ENCODE measurements around the gene ACTR6. TPM values are rescaled to one million over a fixed set of nuclear protein-coding genes. Genes with fewer than 3 reads are reported as not detected.

ACTR6 gene
- total and polyA plus RNA-seq, 2 experiments from 2014 or later = 25.1 to 29.7 TPM

DNA sequence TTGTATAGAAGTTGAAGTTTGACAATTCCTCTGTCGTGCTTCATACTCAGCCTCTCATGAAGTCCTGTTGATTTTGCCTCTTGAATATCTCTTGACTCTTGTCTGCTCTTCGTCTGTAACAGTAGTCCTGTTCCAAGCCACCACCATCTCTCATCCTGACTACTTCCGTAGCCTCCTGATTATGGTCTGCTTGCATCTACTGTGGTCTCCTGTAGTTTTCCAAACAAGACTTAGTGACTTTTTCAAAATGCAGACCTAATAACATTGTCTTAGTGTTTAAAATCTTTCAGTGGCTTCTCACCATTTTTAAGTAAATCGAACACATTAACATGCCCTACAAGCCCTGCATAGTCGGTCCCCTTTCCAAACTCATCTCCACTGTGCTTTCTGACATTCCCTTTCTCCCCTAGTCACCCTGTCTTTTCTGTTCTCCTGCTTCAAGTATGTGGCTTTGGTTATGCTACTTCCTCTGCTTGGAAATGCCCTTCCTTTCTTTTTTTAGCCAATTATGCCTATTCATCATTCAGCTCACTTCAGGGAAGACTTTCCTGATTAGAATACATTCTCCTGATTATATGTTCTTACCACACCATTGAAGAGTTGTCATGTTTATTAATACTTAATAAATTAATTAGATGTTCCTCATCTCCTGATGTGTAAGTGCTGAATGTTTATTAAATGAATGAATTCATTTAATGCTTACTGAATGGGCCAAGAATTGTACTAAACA is 68.4 kb downstream of the ACTR6 start:
- 0 out of 2 replicates have a peak, but pooled peaks cover 3% of the 10 kb centered on the region for H4K20me1 ChIP-seq (ENCODE audit: insufficient read depth)
- peak overlapping the region; percentile 85 for H3K27ac ChIP-seq
- H3K9ac ChIP-seq = peak overlapping the region; percentile 95
- H3K9me3 ChIP-seq (ENCODE audit: low read depth) = no peaks in the 10 kb centered on the region
- H3K4me2 ChIP-seq (ENCODE audit: unreplicated experiment) = peak overlapping the region; percentile 99
- H3K4me1 ChIP-seq (ENCODE audit: insufficient read depth) = peaks cover 27% of the 10 kb centered on the region
- H2AFZ ChIP-seq = no peak overlapping the region
- no peaks in the 10 kb centered on the region for H3K36me3 ChIP-seq (ENCODE audit: low read depth)
- TF ChIP-seq EZH2 (IDR thresholded peaks at IDR 0.05; ENCODE audit: insufficient read depth, poor library complexity, severe bottlenecking) = no peak
- TF ChIP-seq EZH2phosphoT487 (IDR thresholded peaks at IDR 0.05; ENCODE audit: insufficient read depth, low read depth) = no peak
- H3K79me2 ChIP-seq (ENCODE audit: insufficient read depth) = peaks cover 66% of the 10 kb centered on the region
- H3K27me3 ChIP-seq (replicated peaks; ENCODE audit: insufficient read depth) = no peaks in the 10 kb centered on the region
- no peaks in the 10 kb centered on the region for H3K9me2 ChIP-seq (ENCODE audit: insufficient read depth)
- DNase-seq = peak; percentile 32
- in situ Hi-C loops (cut with MboI) = no loop called here
- 64 to 74% methylated on average over 5 of the region's 5 CpGs for WGBS, 2 experiments (ENCODE audit: low coverage in 1 of 2, low lambda C conversion rate in 2 of 2, missing lambda C conversion rate in 2 of 2)
- peaks cover 14% of the 10 kb centered on the region for H3F3A ChIP-seq (ENCODE audit: insufficient read depth)
- H3K4me3 ChIP-seq = peak overlapping the region; percentile 93

DNA sequence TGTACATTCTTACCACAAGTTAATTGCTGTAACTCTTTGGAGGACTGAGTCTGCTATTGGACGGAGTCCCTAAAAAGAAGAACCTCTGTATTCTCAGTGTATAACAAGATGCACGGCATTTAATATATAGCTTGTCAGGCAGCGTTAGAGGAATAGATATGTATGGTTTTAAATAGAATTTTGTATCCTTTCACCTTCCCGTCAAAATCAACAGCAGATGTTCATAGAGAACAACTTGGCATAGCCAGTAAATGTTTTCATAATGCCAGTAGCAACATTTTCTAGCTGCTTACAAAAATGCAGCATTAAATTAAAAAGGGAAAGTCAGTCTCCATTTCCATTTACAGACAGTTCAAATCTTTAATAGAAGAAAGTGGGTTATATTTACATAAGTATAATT is 73.2 kb downstream of the ACTR6 start:
- TF ChIP-seq EZH2 (IDR thresholded peaks at IDR 0.05; ENCODE audit: insufficient read depth, poor library complexity, severe bottlenecking) = no peak
- TF ChIP-seq EZH2phosphoT487 (IDR thresholded peaks at IDR 0.05; ENCODE audit: insufficient read depth, low read depth) = no peak
- 0 out of 2 replicates have a peak, but pooled peaks cover 3% of the 10 kb centered on the region for H4K20me1 ChIP-seq (ENCODE audit: insufficient read depth)
- H3K79me2 ChIP-seq (ENCODE audit: insufficient read depth) = peaks cover 100% of the 10 kb centered on the region
- no peak overlapping the region for H3K4me3 ChIP-seq
- H3K9ac ChIP-seq = no peak overlapping the region
- H2AFZ ChIP-seq = no peak overlapping the region
- H3K4me2 ChIP-seq (ENCODE audit: unreplicated experiment) = no peak overlapping the region
- in situ Hi-C loops (cut with MboI) = no loop called here
- no peak for DNase-seq
- no peaks in the 10 kb centered on the region for H3K27me3 ChIP-seq (replicated peaks; ENCODE audit: insufficient read depth)
- no peaks in the 10 kb centered on the region for H3K9me2 ChIP-seq (ENCODE audit: insufficient read depth)
- 41 to 47% methylated on average over 4 of the region's 4 CpGs for WGBS, 2 experiments (ENCODE audit: low coverage in 1 of 2, low lambda C conversion rate in 2 of 2, missing lambda C conversion rate in 2 of 2)
- H3K9me3 ChIP-seq (ENCODE audit: low read depth) = no peaks in the 10 kb centered on the region
- H3K36me3 ChIP-seq (ENCODE audit: low read depth) = no peaks in the 10 kb centered on the region
- peaks cover 20% of the 10 kb centered on the region for H3K4me1 ChIP-seq (ENCODE audit: insufficient read depth)
- no peak overlapping the region for H3K27ac ChIP-seq
- H3F3A ChIP-seq (ENCODE audit: insufficient read depth) = peaks cover 1% of the 10 kb centered on the region; the same call in 1 of the 2 replicates

MicroRNAs encoded within 50 kb of the gene (microRNA counts, 767-probe panel; counts per million panel counts)
- microRNA hsa-miR-1827 = 447 counts per million, percentile 86 among the panel's probes with 10 or more counts

Small RNA genes lying within 50 kb of the gene (microRNA-seq; reads per million reads assigned to microRNA genes)
- gene MIR1827 (ENCODE audit: borderline number of aligned reads) = not detected

Small RNA genes lying within 50 kb of the gene (small RNA-seq; reads per million reads assigned to genes)
- gene MIR1827 (ENCODE audit: low read depth, low replicate concordance) = not detected
- gene RF00019 (ENCODE audit: low read depth, low replicate concordance) = not detected
- not detected for gene RN7SL176P (ENCODE audit: low read depth, low replicate concordance)

Other genes with a start within 250 kb of the ACTR6 start
- gene ANKS1B, start 215.9 kb upstream of the ACTR6 start, total RNA-seq (2014; rRNA removed; shearing (Covaris generic)) = not detected in 2 replicates
- not detected in 2 replicates for gene ANKS1B, start 215.9 kb upstream of the ACTR6 start, polyA plus RNA-seq (2016; fragmentation: Nextera tagmentation; extraction: Ambion mirVana)
- 26.2 and 31.0 TPM in 2 replicates for gene BLTP3B, start 57.9 kb upstream of the ACTR6 start, total RNA-seq (2014; rRNA removed; shearing (Covaris generic))
- gene BLTP3B, start 57.9 kb upstream of the ACTR6 start, polyA plus RNA-seq (2016; fragmentation: Nextera tagmentation; extraction: Ambion mirVana) = 14.9 and 17.7 TPM in 2 replicates
- 0.13 TPM in 1 of 2 replicates, not detected in the other for gene DEPDC4, start 66.3 kb downstream of the ACTR6 start, total RNA-seq (2014; rRNA removed; shearing (Covaris generic))
- 1.5 and 2.7 TPM in 2 replicates for gene DEPDC4, start 66.3 kb downstream of the ACTR6 start, polyA plus RNA-seq (2016; fragmentation: Nextera tagmentation; extraction: Ambion mirVana)
- 42.9 and 45.0 TPM in 2 replicates for gene SCYL2, start 66.4 kb downstream of the ACTR6 start, total RNA-seq (2014; rRNA removed; shearing (Covaris generic))
- 27.2 and 28.3 TPM in 2 replicates for gene SCYL2, start 66.4 kb downstream of the ACTR6 start, polyA plus RNA-seq (2016; fragmentation: Nextera tagmentation; extraction: Ambion mirVana)
- gene SLC17A8, start 156.3 kb downstream of the ACTR6 start, total RNA-seq (2014; rRNA removed; shearing (Covaris generic)) = not detected in 2 replicates
- gene SLC17A8, start 156.3 kb downstream of the ACTR6 start, polyA plus RNA-seq (2016; fragmentation: Nextera tagmentation; extraction: Ambion mirVana) = not detected in 2 replicates

Measured in GM23248 (cell line).